Adipocyte (in vitro differentiated cells): ENCODE data around the gene FAM163A.

Source experiments
- DNase-seq: peaks from one replicate; pipeline ENCODE4 v3.0.0-alpha.2; 2015; ENCODE audit warnings: low read depth
- H3K27me3 ChIP-seq: replicated peaks from 2 replicates; pipeline ENCODE4 v1.7.0; 2013; ENCODE audit warnings: mild to moderate bottlenecking, low read length, moderate library complexity; ENCODE audit not compliant: control insufficient read depth, insufficient read depth
- H3K36me3 ChIP-seq: 2 replicates; pipeline ENCODE4 v1.7.0; 2013; ENCODE audit warnings: low read length, mild to moderate bottlenecking, moderate library complexity; ENCODE audit not compliant: control insufficient read depth, insufficient read depth, severe bottlenecking
- H3K4me1 ChIP-seq: 2 replicates; pipeline ENCODE4 v1.7.0; 2013; ENCODE audit warnings: mild to moderate bottlenecking, low read length, moderate library complexity; ENCODE audit not compliant: control insufficient read depth, insufficient read depth
- H3K4me3 ChIP-seq: 2 replicates; pipeline ENCODE4 v1.7.0; 2013; ENCODE audit warnings: mild to moderate bottlenecking, low read length, moderate library complexity
- H3K9ac ChIP-seq: 2 replicates; pipeline ENCODE4 v1.7.0; 2013; ENCODE audit warnings: mild to moderate bottlenecking, low read length, moderate library complexity
- H3K9me3 ChIP-seq: 2 replicates; pipeline ENCODE4 v1.7.0; 2013; ENCODE audit warnings: mild to moderate bottlenecking, low read length, moderate library complexity; ENCODE audit not compliant: control insufficient read depth

The FAM163A gene

DNA sequence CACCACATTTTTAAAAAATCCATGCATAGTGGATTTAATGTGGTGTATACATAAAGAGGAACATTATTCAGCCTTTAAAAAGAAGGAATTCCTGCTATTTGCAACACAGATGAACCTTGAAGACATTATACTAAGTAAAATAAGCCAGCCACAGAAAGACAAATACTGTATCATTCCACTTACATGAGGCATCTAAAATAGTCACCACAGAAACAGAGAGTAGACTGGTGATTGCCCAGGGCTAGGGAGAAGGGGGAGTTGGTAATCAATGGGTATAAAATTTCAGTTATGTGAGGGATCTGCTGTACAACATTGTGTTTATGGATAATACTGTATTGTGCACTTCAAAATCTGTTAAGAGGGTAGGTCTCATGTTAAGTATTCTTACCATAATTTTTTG, 10.0 kb downstream of the FAM163A start:
- Histone ChIP-seq H3K4me3 (no peak overlapping the region), H3K27me3 (peaks cover 16% of the 10 kb centered on the region), H3K9me3 (peaks cover 7% of the 10 kb centered on the region), H3K9ac (no peak overlapping the region), H3K36me3 (no peaks in the 10 kb centered on the region), H3K4me1 (peaks cover 5% of the 10 kb centered on the region)
- DNase-seq, result peak; percentile 6

DNA sequence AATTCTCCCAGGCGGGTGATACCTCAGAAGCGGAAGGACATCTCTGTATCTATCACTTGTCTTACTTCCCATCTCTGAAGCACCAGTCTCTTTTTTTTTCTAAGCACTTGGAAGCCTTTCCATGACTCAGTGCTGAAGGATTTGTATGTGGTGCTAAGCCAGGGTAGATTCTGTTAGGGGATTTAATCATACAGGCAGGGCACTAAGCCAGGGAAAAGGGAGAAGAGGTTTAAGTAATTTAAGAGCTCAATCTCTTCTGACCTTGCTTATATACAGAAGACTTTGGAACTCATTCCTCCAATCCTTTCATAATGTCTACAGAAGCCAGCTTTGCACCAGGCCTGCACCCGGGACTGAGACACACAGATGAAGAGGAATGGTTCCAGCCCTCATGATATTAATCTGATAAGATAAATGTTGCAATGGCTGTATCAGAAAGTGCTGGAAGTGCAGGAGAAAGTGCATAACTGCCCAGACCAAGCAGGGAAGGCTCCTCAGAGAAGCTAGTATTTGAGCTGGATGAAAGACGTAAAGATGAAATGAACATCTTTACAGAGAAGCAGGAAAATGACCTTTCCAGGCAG, 11.0 kb downstream of the FAM163A start:
- Histone ChIP-seq H3K27me3 (peaks cover 19% of the 10 kb centered on the region), H3K4me1 (peaks cover 5% of the 10 kb centered on the region), H3K9ac (no peak overlapping the region), H3K36me3 (no peaks in the 10 kb centered on the region), H3K4me3 (no peak overlapping the region), H3K9me3 (peaks cover 7% of the 10 kb centered on the region)
- DNase-seq, result peak; percentile 65

DNA sequence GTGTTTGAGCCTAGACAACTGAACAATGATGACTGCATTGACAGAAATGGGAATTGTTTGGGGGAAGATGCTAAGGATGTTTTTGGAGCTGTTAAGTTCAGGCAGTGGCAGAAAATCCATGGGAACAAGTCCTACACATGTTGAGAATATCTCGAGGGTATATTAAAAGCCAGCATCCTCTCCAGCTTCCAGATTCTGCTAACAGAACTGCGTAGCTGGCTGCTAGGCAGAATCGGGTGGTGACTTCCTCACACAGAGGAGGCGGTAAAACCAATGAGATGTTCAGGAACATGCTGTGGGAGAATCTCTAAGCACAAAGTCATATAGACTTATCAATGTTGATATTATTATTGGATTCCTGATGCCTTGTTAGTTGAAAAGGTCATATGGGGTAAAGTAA, 14.8 kb downstream of the FAM163A start:
- Histone ChIP-seq H3K27me3 (peaks cover 30% of the 10 kb centered on the region), H3K4me3 (no peak overlapping the region), H3K9ac (no peak overlapping the region), H3K4me1 (peaks cover 5% of the 10 kb centered on the region), H3K36me3 (no peaks in the 10 kb centered on the region), H3K9me3 (no peaks in the 10 kb centered on the region)
- no peak for DNase-seq

DNA sequence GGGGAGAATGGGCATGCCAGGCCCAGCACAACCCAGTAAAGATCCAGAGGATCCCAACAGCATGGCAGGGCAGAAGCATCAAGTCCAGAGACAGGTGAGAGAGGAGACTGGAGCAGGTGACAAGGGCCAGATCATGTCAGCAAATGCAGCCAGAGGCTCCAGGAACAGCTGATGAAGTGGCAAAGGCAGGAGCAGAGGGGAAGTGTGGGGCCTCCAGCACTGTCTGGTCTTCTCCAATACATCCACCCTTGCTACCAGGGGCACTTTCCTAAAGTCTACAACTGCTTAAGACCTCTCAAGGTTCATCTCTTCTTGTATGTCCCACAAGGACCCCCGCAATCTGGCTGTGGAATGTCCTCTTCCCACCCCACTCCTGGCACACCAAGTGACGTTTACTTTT, 17.4 kb downstream of the FAM163A start:
- no peak for DNase-seq
- no peaks in the 10 kb centered on the region for H3K36me3 ChIP-seq
- H3K27me3 ChIP-seq, result peaks cover 45% of the 10 kb centered on the region
- H3K4me3 ChIP-seq, result no peak overlapping the region
- no peak overlapping the region for H3K9ac ChIP-seq
- peaks cover 6% of the 10 kb centered on the region for H3K9me3 ChIP-seq
- H3K4me1 ChIP-seq, result no peaks in the 10 kb centered on the region

DNA sequence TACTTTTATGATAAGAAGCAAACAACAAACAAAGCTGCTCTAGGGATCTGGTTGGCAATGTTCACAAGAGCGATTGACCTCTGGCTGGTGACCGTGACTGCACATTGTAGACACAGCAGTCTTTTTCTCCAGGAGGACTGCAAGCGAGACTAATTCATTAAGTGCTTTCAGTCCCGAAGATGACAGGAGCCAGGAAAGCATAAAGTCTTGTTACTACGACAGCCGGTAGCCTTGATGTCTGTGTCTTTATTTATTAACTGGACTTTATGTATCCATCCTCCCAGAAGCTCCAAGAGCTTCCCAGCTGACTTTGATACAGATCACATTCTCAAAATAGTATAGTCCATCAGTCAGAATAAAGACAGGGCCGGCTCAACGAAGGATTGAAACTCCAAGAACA, 18.2 kb downstream of the FAM163A start:
- no peaks in the 10 kb centered on the region for H3K36me3 ChIP-seq
- DNase-seq, result no peak

DNA sequence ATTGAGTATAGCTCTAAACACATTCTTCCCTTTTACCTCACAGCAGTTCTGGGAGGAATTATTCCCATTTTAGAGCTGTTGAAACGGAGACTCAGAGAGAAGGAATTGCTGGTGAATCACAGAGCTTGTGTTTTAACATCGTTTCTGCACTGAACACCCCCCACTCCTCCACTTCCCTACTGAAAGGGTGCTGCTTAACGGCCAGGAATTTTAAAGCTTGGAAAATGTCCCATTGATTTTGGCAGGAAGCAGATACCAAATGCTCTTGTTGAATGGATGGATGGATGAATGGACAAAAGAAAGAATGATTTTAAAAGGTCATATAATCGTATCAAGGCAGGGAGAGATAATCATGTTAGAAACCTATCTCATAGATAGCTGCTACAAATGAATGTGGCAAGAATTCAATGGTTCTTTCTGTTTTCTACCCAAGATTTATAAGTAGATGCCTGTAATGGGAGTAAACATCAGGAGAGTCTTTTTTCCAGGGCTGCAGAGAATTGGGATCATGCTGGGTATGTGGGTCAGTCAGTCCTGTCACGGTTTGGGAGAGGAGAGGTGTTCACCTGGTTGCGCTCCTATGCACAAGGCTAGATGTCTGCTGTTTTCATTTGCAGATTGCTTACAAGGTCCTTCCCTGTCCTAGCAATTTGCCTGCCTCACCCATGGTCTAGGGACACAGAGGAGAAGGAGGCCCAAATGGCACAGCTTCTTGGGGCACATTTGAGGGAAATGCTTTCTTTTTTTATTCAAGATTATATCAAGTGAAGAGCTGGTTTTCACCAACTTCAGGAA, 19.0 kb downstream of the FAM163A start:
- H3K4me3 ChIP-seq, result no peak overlapping the region
- no peaks in the 10 kb centered on the region for H3K36me3 ChIP-seq
- peaks cover 39% of the 10 kb centered on the region for H3K27me3 ChIP-seq
- H3K4me1 ChIP-seq, result no peaks in the 10 kb centered on the region
- H3K9ac ChIP-seq, result no peak overlapping the region
- no peak for DNase-seq
- H3K9me3 ChIP-seq, result peaks cover 6% of the 10 kb centered on the region

More for the DNA sequence above, 18.2 kb downstream of the FAM163A start:
- H3K4me3 ChIP-seq, result no peak overlapping the region
- no peak overlapping the region for H3K9ac ChIP-seq
- H3K4me1 ChIP-seq, result no peaks in the 10 kb centered on the region
- H3K9me3 ChIP-seq, result peaks cover 6% of the 10 kb centered on the region
- H3K27me3 ChIP-seq, result peaks cover 39% of the 10 kb centered on the region

DNA sequence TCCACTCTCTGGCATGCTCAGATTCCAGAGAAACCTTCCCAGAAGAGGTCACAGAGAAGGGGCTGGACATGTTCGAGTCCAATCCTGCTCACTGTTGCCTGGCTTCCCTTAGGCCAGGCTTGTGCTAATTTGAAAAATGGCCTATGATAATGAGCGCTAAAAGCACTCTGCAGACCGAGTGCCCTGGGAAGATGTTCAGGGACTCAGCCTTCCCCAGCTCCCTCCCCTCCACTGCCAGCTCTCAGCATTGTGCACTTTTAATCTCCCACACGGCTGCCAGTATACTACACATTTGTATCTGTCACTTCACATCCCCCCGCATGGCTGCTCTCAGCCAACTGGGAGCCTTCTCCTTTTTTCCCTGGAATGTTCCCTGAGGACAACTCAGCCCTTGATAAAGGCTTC, 24.1 kb downstream of the FAM163A start:
- no peak for DNase-seq
- Histone ChIP-seq H3K4me3 (no peak overlapping the region), H3K36me3 (no peaks in the 10 kb centered on the region), H3K4me1 (no peaks in the 10 kb centered on the region), H3K9me3 (peaks cover 8% of the 10 kb centered on the region), H3K9ac (no peak overlapping the region), H3K27me3 (peaks cover 22% of the 10 kb centered on the region)

DNA sequence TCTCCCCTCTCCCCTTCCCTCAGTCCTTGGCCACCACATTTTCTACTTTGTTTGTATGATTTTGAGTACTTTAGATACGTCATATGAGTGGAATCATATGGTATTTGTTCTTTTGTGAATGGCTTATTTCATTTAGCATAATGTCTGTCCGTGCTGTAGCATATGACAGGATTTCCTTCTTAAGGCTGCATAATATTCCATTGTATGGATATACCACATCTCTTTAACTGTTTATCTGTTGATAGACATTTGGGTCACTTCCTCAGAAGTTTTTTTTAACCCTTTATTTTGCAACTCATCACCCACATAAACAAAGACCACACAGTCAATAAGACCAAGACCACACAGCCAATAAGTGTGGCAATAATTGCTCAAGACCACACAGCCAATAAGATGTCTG, 24.9 kb downstream of the FAM163A start:
- H3K36me3 ChIP-seq, result no peaks in the 10 kb centered on the region
- no peak for DNase-seq
- H3K9me3 ChIP-seq, result peaks cover 15% of the 10 kb centered on the region
- H3K4me3 ChIP-seq, result no peak overlapping the region
- no peaks in the 10 kb centered on the region for H3K4me1 ChIP-seq
- peaks cover 19% of the 10 kb centered on the region for H3K27me3 ChIP-seq
- no peak overlapping the region for H3K9ac ChIP-seq

DNA sequence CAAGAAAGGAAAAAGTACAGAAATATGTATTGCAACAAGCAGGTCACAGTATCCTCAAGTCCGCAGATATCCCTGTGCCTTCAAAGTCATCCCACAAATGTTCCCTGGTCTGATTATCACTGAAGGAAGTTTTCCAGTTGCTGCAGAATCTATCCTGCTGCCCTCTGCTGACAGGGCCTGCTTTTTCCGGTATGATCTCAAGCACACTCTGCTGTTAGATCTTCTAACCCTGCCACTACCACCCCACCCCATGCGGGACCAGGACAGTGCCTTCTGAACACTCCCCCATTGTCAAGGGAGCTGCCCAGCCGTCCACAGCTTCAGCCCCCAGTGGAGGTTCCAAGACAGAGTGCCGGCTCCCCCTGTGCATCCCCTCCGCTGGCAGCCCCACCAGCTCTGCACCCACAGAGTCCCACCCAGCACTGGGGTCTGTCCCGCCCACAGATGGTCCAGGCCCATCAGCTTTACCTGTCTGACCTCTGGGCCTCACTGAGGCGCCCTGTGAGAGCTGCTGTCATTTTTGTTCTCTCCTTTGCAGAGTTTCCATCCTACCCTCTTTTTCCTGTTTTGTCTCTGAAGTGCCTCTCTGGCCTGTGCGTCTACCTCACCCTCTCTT, 27.9 kb downstream of the FAM163A start:
- Histone ChIP-seq H3K36me3 (no peaks in the 10 kb centered on the region), H3K4me1 (no peaks in the 10 kb centered on the region), H3K4me3 (no peak overlapping the region), H3K9me3 (peaks cover 13% of the 10 kb centered on the region), H3K27me3 (peaks cover 13% of the 10 kb centered on the region), H3K9ac (no peak overlapping the region)
- no peak for DNase-seq

DNA sequence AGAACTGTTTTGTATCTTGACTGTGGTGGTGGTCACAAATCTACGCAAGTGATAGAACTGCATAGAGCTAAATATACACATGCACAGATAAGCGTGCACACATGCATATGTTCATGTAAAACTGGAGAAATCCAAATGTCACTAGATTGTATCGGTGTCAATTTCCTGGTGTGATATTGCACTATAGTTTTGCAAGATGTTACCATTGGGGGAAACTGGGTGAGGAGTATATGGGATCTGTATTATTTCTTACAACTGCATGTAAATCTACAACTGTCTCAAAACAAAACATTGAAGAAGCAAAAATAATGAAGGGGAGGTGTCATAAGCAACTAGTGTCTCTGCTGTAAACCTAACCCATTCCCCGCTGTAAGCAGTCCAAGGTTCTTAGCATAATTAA, 30.2 kb downstream of the FAM163A start:
- H3K9me3 ChIP-seq, result peaks cover 11% of the 10 kb centered on the region
- H3K36me3 ChIP-seq, result no peaks in the 10 kb centered on the region
- H3K4me1 ChIP-seq, result no peaks in the 10 kb centered on the region
- H3K27me3 ChIP-seq, result peaks cover 26% of the 10 kb centered on the region
- DNase-seq, result no peak
- no peak overlapping the region for H3K4me3 ChIP-seq
- H3K9ac ChIP-seq, result no peak overlapping the region

DNA sequence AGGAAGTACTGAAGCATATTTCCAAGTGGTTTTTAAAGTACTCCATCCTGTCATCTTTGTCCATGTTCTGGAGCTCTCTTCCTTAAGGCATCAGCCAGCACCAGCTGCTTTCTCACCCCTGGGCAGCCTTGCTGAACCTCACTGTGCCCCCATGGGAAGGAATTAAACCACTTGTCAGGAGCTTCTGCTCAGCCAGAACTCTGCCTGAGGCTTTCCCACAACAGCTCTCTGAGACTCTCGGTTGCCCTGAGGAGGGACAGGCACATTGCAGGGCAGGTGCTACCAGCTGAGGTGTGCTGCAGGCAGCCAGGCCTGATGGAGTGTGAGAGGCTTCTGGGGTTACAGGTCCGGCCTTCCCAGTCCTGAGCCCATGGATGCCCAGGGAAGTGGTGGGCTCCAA, 30.9 kb downstream of the FAM163A start:
- Histone ChIP-seq H3K36me3 (no peaks in the 10 kb centered on the region), H3K27me3 (peaks cover 26% of the 10 kb centered on the region), H3K9me3 (peaks cover 11% of the 10 kb centered on the region), H3K4me3 (no peak overlapping the region), H3K4me1 (no peaks in the 10 kb centered on the region), H3K9ac (no peak overlapping the region)
- no peak for DNase-seq
